NCI-H774 (cell line): ENCODE measurements around the gene OPA1.

Experiments
- DNase-seq: peaks from one replicate; lab custom pipeline; 2025; lab: John Stamatoyannopoulos, UW

OPA1 gene

GRCh38 chr3:193737191-193737751 lies 144.3 kb downstream of the OPA1 start:
- DNase-seq = peak; percentile 59

GRCh38 chr3:193742628-193743027 lies 149.6 kb downstream of the OPA1 start:
- DNase-seq = peak; percentile 77

- no peak for DNase-seq
Observed at GRCh38 chr3:193743702-193744047, 150.7 kb downstream of the OPA1 start.

- peak; percentile 99 for DNase-seq
Observed at GRCh38 chr3:193744048-193744821, 151.2 kb downstream of the OPA1 start.

GRCh38 chr3:193744822-193745684 lies 152.0 kb downstream of the OPA1 start:
- DNase-seq = peak; percentile 58

- no peak for DNase-seq
Observed at GRCh38 chr3:193746832-193747231, 153.8 kb downstream of the OPA1 start.
